Breast epithelium (tissue), 3 donors: Measurements from ENCODE around the gene PLD1.

ENCODE experiments used
- CTCF ChIP-seq, 3 donors: fragments of 450-650 bp; IDR thresholded peaks; one replicate each; pipeline ENCODE4 v1.5.1; 2016 to 2017; ENCODE audit warnings: antibody characterized with exemption in 3 of 3, mild to moderate bottlenecking in 3 of 3, moderate library complexity in 3 of 3
- POLR2A ChIP-seq: fragments of 450-650 bp; IDR thresholded peaks from one replicate; pipeline ENCODE4 v1.6.1; 2016; ENCODE audit warnings: antibody characterized with exemption, mild to moderate bottlenecking, moderate library complexity
- POLR2AphosphoS5 ChIP-seq, 3 donors: sonication (generic); formaldehyde crosslinking; IDR thresholded peaks; one replicate each; pipeline ENCODE4 v1.6.1; 2017; ENCODE audit warnings: antibody characterized with exemption in 3 of 3

DNA sequence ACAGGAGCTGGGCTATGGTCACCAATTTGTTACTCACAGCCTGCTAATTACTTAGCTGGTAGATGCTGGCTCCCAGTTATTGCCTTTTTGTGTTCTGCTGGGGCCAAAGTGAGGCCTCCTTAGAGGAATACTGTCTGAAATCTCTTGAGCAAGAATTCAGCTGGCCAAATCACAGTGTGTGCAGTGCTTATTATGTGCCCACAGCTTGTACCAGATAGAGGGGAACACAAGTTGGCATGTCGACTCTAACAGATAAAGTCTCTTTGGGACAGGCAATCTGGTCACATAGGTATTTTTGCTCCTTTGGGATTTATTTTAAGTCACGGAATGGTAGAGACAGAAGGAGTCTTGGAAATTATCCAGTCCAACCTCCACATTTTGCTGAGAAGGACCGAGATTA lies 26.6 kb upstream of the PLD1 start:
- no peak for TF ChIP-seq POLR2A
- TF ChIP-seq CTCF (IDR thresholded peaks at IDR 0.05) = no peak
- TF ChIP-seq POLR2AphosphoS5 (IDR thresholded peaks at IDR 0.05) = no peak
